Spinal cord (tissue), 10 donors: Measurements from ENCODE around the gene KCTD18. TPM values are rescaled to one million over a fixed set of nuclear protein-coding genes. Genes with fewer than 3 reads are reported as not detected.
A peak's percentile ranks its signal among the peaks of the same experiment; 100 is the strongest.

Experiments used
- DNase-seq, 6 donors: peaks; one replicate each; pipeline versions ENCODE4 v3.0.0 to v3.0.0-alpha.2; 2013 to 2015; ENCODE audit warnings: low spot score in 6 of 6, low read depth in 4 of 6
- H3K27ac ChIP-seq: one replicate; pipeline ENCODE4 v1.5.1; 2013; ENCODE audit warnings: low read depth, low read length, control low read depth
- H3K27me3 ChIP-seq: one replicate; pipeline ENCODE4 v1.6.1; 2013; ENCODE audit warnings: low read length; ENCODE audit not compliant: control insufficient read depth, insufficient read depth
- H3K36me3 ChIP-seq: one replicate; pipeline ENCODE4 v1.6.1; 2013; ENCODE audit warnings: low read length; ENCODE audit not compliant: control insufficient read depth, insufficient read depth
- H3K4me1 ChIP-seq: one replicate; pipeline ENCODE4 v1.6.1; 2013; ENCODE audit warnings: low read length; ENCODE audit not compliant: control insufficient read depth, insufficient read depth
- H3K4me3 ChIP-seq: one replicate; pipeline ENCODE4 v1.5.1; 2013; ENCODE audit warnings: low read depth, low read length, control low read depth
- H3K9me3 ChIP-seq: one replicate; pipeline ENCODE4 v1.6.1; 2013; ENCODE audit warnings: low read length; ENCODE audit not compliant: control insufficient read depth, insufficient read depth
- WGBS: methylation state at CpG from one replicate; pipeline ENCODE4 v1.1.5; 2013; ENCODE audit warnings: missing lambda C conversion rate; ENCODE audit not compliant: insufficient coverage; 5-methylcytosine and 5-hydroxymethylcytosine counted together
- polyA plus RNA-seq, 2 donors: library from polyadenylated mRNA; unstranded; fragments of 120-200 nt; gene quantifications; one replicate each; pipeline ENCODE4 v1.2.1, GENCODE V29; 2013; ENCODE audit not compliant: insufficient read length in 2 of 2
- total RNA-seq, 2 donors: library from RNA; depleted of rRNA in 1 of 2; stranded (reverse); fragments of 120-200 nt in 1 of 2; fragments of >200 nt in 1 of 2; gene quantifications; one replicate each; pipeline versions ENCODE4 v1.2.3 to v1.2.4, GENCODE V29; 2013 to 2014
- donor health status: healthy.

The KCTD18 gene
- total and polyA plus RNA-seq, 4 donors: 11.8 to 15.2 (median 12.6) TPM

DNA sequence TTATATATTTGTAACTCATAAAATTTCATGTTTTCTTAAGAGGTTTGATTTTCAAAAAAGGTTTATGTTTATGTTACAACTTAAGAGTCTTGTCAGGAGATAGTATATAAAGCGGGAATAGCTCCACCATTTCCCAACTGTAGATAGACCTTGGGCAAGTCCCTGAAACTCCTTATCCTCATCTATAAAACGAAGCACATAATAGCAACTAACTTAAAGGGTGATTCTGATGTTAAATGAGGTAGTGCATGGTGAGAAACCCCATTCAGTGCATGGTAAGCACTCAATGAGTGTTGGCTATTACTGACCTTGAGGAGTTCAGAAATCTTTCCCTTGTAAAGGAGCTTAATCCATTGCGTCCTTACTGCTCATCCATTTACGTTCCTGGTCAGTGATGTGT, 34.1 kb downstream of the KCTD18 start:
- no peaks in the 10 kb centered on the region for H3K27me3 ChIP-seq
- H3K4me3 ChIP-seq: no peak overlapping the region
- peaks cover 31% of the 10 kb centered on the region for H3K36me3 ChIP-seq
- no peak for DNase-seq
- no peaks in the 10 kb centered on the region for H3K9me3 ChIP-seq
- WGBS: no CpG with 5 or more reads among the region's 4 CpGs
- H3K4me1 ChIP-seq: peaks cover 5% of the 10 kb centered on the region
- no peak overlapping the region for H3K27ac ChIP-seq

DNA sequence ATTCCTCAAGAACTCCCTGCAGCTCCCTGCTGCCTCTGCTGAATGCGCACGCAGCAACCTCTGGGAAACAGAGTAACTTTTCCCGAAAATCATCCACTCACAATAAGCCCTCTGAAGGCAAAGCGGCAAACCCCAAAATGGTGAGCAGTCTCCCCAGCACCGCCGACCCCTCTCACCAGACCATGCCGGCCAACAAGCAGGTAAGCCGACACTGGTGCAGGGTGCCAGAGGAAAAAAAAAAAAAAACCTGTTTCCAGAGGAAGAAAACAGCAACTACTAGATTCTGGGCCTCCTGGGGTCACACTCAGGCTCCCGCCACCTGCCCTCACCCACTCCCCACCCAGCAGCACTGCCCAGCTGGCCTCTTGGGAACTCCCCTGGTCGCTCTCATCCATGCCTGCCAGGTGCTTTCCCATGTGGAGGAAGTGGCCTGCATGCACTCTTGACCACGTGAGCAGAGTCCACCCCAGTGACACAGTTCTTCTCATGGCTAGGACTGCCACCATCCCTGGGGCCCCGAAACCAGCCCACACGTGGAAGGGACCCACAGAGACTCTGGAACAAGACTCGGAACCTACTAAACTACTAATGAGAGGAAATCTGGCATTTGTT, 36.9 kb downstream of the KCTD18 start:
- Histone ChIP-seq H3K36me3 (peaks cover 39% of the 10 kb centered on the region), H3K9me3 (no peaks in the 10 kb centered on the region), H3K4me1 (peaks cover 17% of the 10 kb centered on the region), H3K27me3 (no peaks in the 10 kb centered on the region), H3K27ac (no peak overlapping the region), H3K4me3 (no peak overlapping the region)
- 87% methylated on average over 10 of the region's 14 CpGs for WGBS
- DNase-seq: no peak

GRCh38 chr2:200471928-200472645, 37.8 kb downstream of the KCTD18 start:
- no peak for DNase-seq
- Histone ChIP-seq H3K4me1 (peaks cover 17% of the 10 kb centered on the region), H3K27me3 (no peaks in the 10 kb centered on the region), H3K27ac (no peak overlapping the region), H3K36me3 (peaks cover 37% of the 10 kb centered on the region), H3K4me3 (no peak overlapping the region), H3K9me3 (no peaks in the 10 kb centered on the region)
- 100% methylated on average over 1 of the region's 8 CpGs for WGBS

GRCh38 chr2:200471324-200471848, 38.5 kb downstream of the KCTD18 start:
- Histone ChIP-seq H3K27me3 (no peaks in the 10 kb centered on the region), H3K4me1 (peaks cover 17% of the 10 kb centered on the region), H3K4me3 (no peak overlapping the region), H3K9me3 (no peaks in the 10 kb centered on the region), H3K36me3 (peaks cover 37% of the 10 kb centered on the region), H3K27ac (no peak overlapping the region)
- WGBS: 86% methylated on average over 4 of the region's 8 CpGs
- peak in 2 of 6 donors; percentile 68 to 87 for DNase-seq

- WGBS: 3% methylated on average over 3 of the region's 3 CpGs
- Histone ChIP-seq H3K36me3 (peaks cover 39% of the 10 kb centered on the region), H3K27me3 (no peaks in the 10 kb centered on the region), H3K4me3 (no peak overlapping the region), H3K9me3 (no peaks in the 10 kb centered on the region), H3K27ac (peak overlapping the region; percentile 52), H3K4me1 (peaks cover 17% of the 10 kb centered on the region)
- peak in 2 of 6 donors; percentile 56 to 94 for DNase-seq
Measured at GRCh38 chr2:200470230-200470629, 39.6 kb downstream of the KCTD18 start.

GRCh38 chr2:200469708-200470211, 40.1 kb downstream of the KCTD18 start:
- WGBS: 67% methylated on average over 10 of the region's 13 CpGs
- Histone ChIP-seq H3K4me3 (no peak overlapping the region), H3K27me3 (no peaks in the 10 kb centered on the region), H3K36me3 (peaks cover 35% of the 10 kb centered on the region), H3K27ac (peak overlapping the region; percentile 52), H3K4me1 (peaks cover 17% of the 10 kb centered on the region), H3K9me3 (no peaks in the 10 kb centered on the region)
- DNase-seq: peak in 1 of 6 donors; percentile 24

GRCh38 chr2:200467806-200468681, 41.8 kb downstream of the KCTD18 start:
- Histone ChIP-seq H3K4me1 (peaks cover 17% of the 10 kb centered on the region), H3K9me3 (no peaks in the 10 kb centered on the region), H3K27me3 (no peaks in the 10 kb centered on the region), H3K4me3 (no peak overlapping the region), H3K36me3 (peaks cover 29% of the 10 kb centered on the region), H3K27ac (no peak overlapping the region)
- no peak for DNase-seq
- WGBS: 90% methylated on average over 5 of the region's 8 CpGs

GRCh38 chr2:200466425-200467418, 43.1 kb downstream of the KCTD18 start:
- peaks cover 25% of the 10 kb centered on the region for H3K36me3 ChIP-seq
- peaks cover 17% of the 10 kb centered on the region for H3K4me1 ChIP-seq
- H3K27me3 ChIP-seq: no peaks in the 10 kb centered on the region
- DNase-seq: peak in 1 of 6 donors; percentile 40
- no peak overlapping the region for H3K4me3 ChIP-seq
- no peaks in the 10 kb centered on the region for H3K9me3 ChIP-seq
- WGBS: 89% methylated on average over 6 of the region's 12 CpGs
- peak overlapping the region; percentile 16 for H3K27ac ChIP-seq
